Right cardiac atrium (tissue), 5 donors: ENCODE measurements around the gene MMS19. TPM values are rescaled to one million over a fixed set of nuclear protein-coding genes. Genes with fewer than 3 reads are reported as not detected.

Experiments used
- ATAC-seq, 2 donors: fragments of 200-7000 bp; cut with Tn5 transposase; one replicate each; pipeline versions ENCODE4 v1.8.0 to v1.9.1; 2020; ENCODE audit warnings: moderate library complexity in 2 of 2, mild to moderate bottlenecking in 1 of 2
- DNase-seq, 3 donors: peaks; one replicate each; pipeline ENCODE4 v3.0.0-alpha.2; 2020
- H3K27ac ChIP-seq: one replicate; pipeline ENCODE4 v1.5.1; 2013; ENCODE audit warnings: mild to moderate bottlenecking, low read length, control low read depth, moderate library complexity
- H3K27me3 ChIP-seq: one replicate; pipeline ENCODE4 v1.6.1; 2013; ENCODE audit not compliant: control insufficient read depth, insufficient read depth
- H3K4me1 ChIP-seq: one replicate; pipeline ENCODE4 v1.6.1; 2013; ENCODE audit warnings: low read length; ENCODE audit not compliant: control insufficient read depth, insufficient read depth
- H3K4me3 ChIP-seq: one replicate; pipeline ENCODE4 v1.5.1; 2013; ENCODE audit warnings: low read length, control low read depth
- H3K9me3 ChIP-seq: one replicate; pipeline ENCODE4 v1.6.1; 2013; ENCODE audit warnings: low read length; ENCODE audit not compliant: control insufficient read depth
- WGBS: extraction: QIAGEN DNeasy Blood & Tissue Kit; methylation state at CpG from one replicate; pipeline ENCODE4 v1.1.7; 2013; 5-methylcytosine and 5-hydroxymethylcytosine counted together
- intact Hi-C, 4 donors: fragments of 100-400 bp; cut with DNase I; formaldehyde crosslinking; loops; one replicate each; pipeline versions ENCODE4 v1.11.0 to v1.14.0; 2022 to 2023
- polyA plus RNA-seq: library from polyadenylated mRNA; stranded (reverse); fragments of 200-250 nt; gene quantifications from one replicate; pipeline ENCODE4 v1.2.3, GENCODE V29; 2013
- total RNA-seq, 4 donors: library from RNA; stranded (reverse); fragmentation: NEBNext Ultra II Directional; extraction: Animal tissue kit (Norgen Biotek cat#: 25700); gene quantifications; one replicate each; pipeline ENCODE4 v1.2.1, GENCODE V29; 2021
- donor health status: healthy with polysubstance abuse.
- donor health status: DM: no; HTN: yes; CAD: no.
- donor health status: DM: no; HTN: no; CAD: no.
- donor health status: DM: no; HTN: yes; CAD: no; lungs with severe emphysema.
- donor health status: DM: yes; HTN: yes; CAD: no.

Gene MMS19
- total and polyA plus RNA-seq, 5 donors = 32.8 to 40.0 (median 34.7) TPM

GRCh38 chr10:97515271-97515978 lies 17.2 kb upstream of the MMS19 start:
- H3K9me3 ChIP-seq = no peaks in the 10 kb centered on the region
- intact Hi-C loops = no loop called here
- no peak overlapping the region for H3K4me3 ChIP-seq
- DNase-seq (no peak), ATAC-seq (peak in 1 of 2 donors; percentile 20)
- 76% methylated on average over 10 of the region's 10 CpGs for WGBS
- no peak overlapping the region for H3K27ac ChIP-seq
- H3K27me3 ChIP-seq = no peaks in the 10 kb centered on the region
- peaks cover 20% of the 10 kb centered on the region for H3K4me1 ChIP-seq

- DNase-seq (no peak), ATAC-seq (peak; percentile 32 to 53)
- Histone ChIP-seq H3K4me1 (peaks cover 18% of the 10 kb centered on the region), H3K27me3 (no peaks in the 10 kb centered on the region), H3K9me3 (no peaks in the 10 kb centered on the region), H3K27ac (peak overlapping the region; percentile 44), H3K4me3 (no peak overlapping the region)
- intact Hi-C loops = no loop called here
- 67% methylated on average over 10 of the region's 10 CpGs for WGBS
Observed at GRCh38 chr10:97514344-97514743, 16.1 kb upstream of the MMS19 start.

- intact Hi-C loops = no loop called here
- Histone ChIP-seq H3K27ac (no peak overlapping the region), H3K9me3 (no peaks in the 10 kb centered on the region), H3K27me3 (no peaks in the 10 kb centered on the region), H3K4me1 (peaks cover 12% of the 10 kb centered on the region), H3K4me3 (no peak overlapping the region)
- 67% methylated on average over 1 of the region's 1 CpG for WGBS
- no peak for DNase-seq
- ATAC-seq = no peak
Observed at GRCh38 chr10:97512993-97513392, 14.8 kb upstream of the MMS19 start.

GRCh38 chr10:97511711-97512440 lies 13.7 kb upstream of the MMS19 start:
- H3K27ac ChIP-seq = no peak overlapping the region
- no peaks in the 10 kb centered on the region for H3K27me3 ChIP-seq
- WGBS = 54% methylated on average over 3 of the region's 3 CpGs
- peak; percentile 50 to 53 for ATAC-seq
- H3K4me3 ChIP-seq = no peak overlapping the region
- no peaks in the 10 kb centered on the region for H3K9me3 ChIP-seq
- DNase-seq = peak; percentile 50 to 80 (median 79)
- H3K4me1 ChIP-seq = peaks cover 8% of the 10 kb centered on the region
- intact Hi-C loops = no loop called here

GRCh38 chr10:97510686-97511085 lies 12.5 kb upstream of the MMS19 start:
- intact Hi-C loops = no loop called here
- DNase-seq (no peak), ATAC-seq (no peak)
- Histone ChIP-seq H3K27me3 (no peaks in the 10 kb centered on the region), H3K9me3 (no peaks in the 10 kb centered on the region), H3K4me3 (no peak overlapping the region), H3K27ac (no peak overlapping the region), H3K4me1 (peaks cover 8% of the 10 kb centered on the region)
- WGBS = 72% methylated on average over 4 of the region's 4 CpGs

GRCh38 chr10:97509120-97509680 lies 11.0 kb upstream of the MMS19 start:
- no peaks in the 10 kb centered on the region for H3K9me3 ChIP-seq
- DNase-seq (no peak), ATAC-seq (no peak)
- H3K27ac ChIP-seq = no peak overlapping the region
- intact Hi-C loops = no loop called here
- no peaks in the 10 kb centered on the region for H3K27me3 ChIP-seq
- H3K4me1 ChIP-seq = peaks cover 8% of the 10 kb centered on the region
- no peak overlapping the region for H3K4me3 ChIP-seq
- WGBS = 97% methylated on average over 8 of the region's 8 CpGs

- Histone ChIP-seq H3K27me3 (no peaks in the 10 kb centered on the region), H3K4me3 (no peak overlapping the region), H3K4me1 (peaks cover 16% of the 10 kb centered on the region), H3K27ac (no peak overlapping the region), H3K9me3 (no peaks in the 10 kb centered on the region)
- intact Hi-C loops = no loop called here
- ATAC-seq (no peak), DNase-seq (no peak)
- WGBS = 20% methylated on average over 1 of the region's 1 CpG
Observed at GRCh38 chr10:97508342-97508741, 10.1 kb upstream of the MMS19 start.

- H3K27ac ChIP-seq = no peak overlapping the region
- WGBS = 91% methylated on average over 3 of the region's 3 CpGs
- no peak for DNase-seq
- no peak for ATAC-seq
- intact Hi-C loops = no loop called here
- no peaks in the 10 kb centered on the region for H3K27me3 ChIP-seq
- no peak overlapping the region for H3K4me3 ChIP-seq
- no peaks in the 10 kb centered on the region for H3K9me3 ChIP-seq
- H3K4me1 ChIP-seq = peaks cover 14% of the 10 kb centered on the region
Observed at GRCh38 chr10:97506199-97506991, 8.2 kb upstream of the MMS19 start.

GRCh38 chr10:97505152-97505551 lies 6.9 kb upstream of the MMS19 start:
- DNase-seq (no peak), ATAC-seq (no peak)
- 74% methylated on average over 1 of the region's 1 CpG for WGBS
- Histone ChIP-seq H3K4me3 (no peak overlapping the region), H3K4me1 (peaks cover 15% of the 10 kb centered on the region), H3K27ac (no peak overlapping the region), H3K9me3 (no peaks in the 10 kb centered on the region), H3K27me3 (no peaks in the 10 kb centered on the region)
- intact Hi-C loops = no loop called here

- H3K27ac ChIP-seq = peak overlapping the region; percentile 55
- no peaks in the 10 kb centered on the region for H3K9me3 ChIP-seq
- WGBS = 58% methylated on average over 3 of the region's 3 CpGs
- intact Hi-C loops = loop anchor here in 1 of 4 donors (5.0 kb wide), 1 partner anchor 44 kb away; no protein-coding TSS in a partner anchor
- DNase-seq (peak in 1 of 3 donors; percentile 57), ATAC-seq (no peak)
- peaks cover 17% of the 10 kb centered on the region for H3K4me1 ChIP-seq
- H3K27me3 ChIP-seq = no peaks in the 10 kb centered on the region
- H3K4me3 ChIP-seq = no peak overlapping the region
Observed at GRCh38 chr10:97503406-97503805, 5.2 kb upstream of the MMS19 start.
